ENCODE data around the gene GRB2.
"Not testable (repeated sequence)": the region's sequence is repeated elsewhere in the genome, so short reads cannot be mapped to it uniquely, and the experiment has no call there.

Gene GRB2

DNA sequence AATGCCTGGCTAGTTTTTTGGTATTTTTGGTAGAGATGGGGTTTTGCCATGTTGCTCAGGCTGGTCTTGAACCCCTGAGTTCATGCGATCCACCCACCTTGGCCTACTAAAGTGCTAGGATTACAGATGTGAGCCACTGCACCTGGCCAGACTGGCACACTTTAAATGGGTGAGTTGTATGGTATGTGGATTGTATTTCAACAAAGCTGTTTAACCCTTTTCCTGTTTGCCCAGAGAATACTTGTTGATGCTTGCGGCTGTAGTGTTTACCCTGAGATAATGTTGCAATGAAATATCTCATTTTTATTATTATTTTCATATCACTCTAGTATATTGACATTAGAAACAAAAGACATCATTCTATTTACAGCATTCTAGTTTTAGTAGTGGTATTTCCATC lies 33.8 kb upstream of the GRB2 start:
- Histone ChIP-seq H3K27me3 (ENCODE audit: control insufficient read depth in 5 of 5, insufficient read depth in 4 of 5, low read length in 5 of 5) (no peaks in the 10 kb centered on the region), H3K36me3 (ENCODE audit: control insufficient read depth in 5 of 5, insufficient read depth in 5 of 5, low read length in 5 of 5) (no peaks in the 10 kb centered on the region), H3K4me1 (ENCODE audit: control insufficient read depth in 5 of 5, insufficient read depth in 5 of 5, low read length in 5 of 5) (peaks cover 2 to 21% (median 8%) of the 10 kb centered on the region in 5 donors), H3K9ac (ENCODE audit: low read length in 5 of 5) (no peak overlapping the region), H3K27ac (ENCODE audit: low read depth, low read length) (no peak overlapping the region), H3K4me3 (ENCODE audit: low read depth in 1 of 5, low read length in 5 of 5) (no peak overlapping the region), H3K9me3 (ENCODE audit: control insufficient read depth in 5 of 5, low read length in 5 of 5) (no peaks in the 10 kb centered on the region)

DNA sequence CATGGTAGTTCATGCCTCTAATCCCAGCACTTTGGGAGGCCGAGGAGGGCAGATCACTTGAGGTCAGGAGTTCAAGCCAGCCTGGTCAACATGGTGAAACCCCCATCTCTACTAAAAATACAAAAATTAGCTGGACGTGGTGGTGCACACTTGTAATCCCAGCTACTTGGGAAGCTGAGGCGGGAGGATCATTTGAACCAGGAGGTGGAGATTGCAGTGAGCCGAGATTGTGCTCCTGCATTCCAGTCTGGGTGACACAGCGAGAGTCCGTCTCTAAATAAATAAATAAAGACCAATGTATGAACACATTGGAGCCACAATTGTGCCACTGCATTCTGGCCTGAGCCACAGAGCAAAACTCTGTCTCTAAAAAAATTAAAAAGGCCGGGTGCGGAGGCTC lies 31.9 kb upstream of the GRB2 start:
- H3K4me1 ChIP-seq (ENCODE audit: control insufficient read depth in 5 of 5, insufficient read depth in 5 of 5, low read length in 5 of 5) = peaks cover 2 to 15% (median 8%) of the 10 kb centered on the region in 5 donors
- H3K27ac ChIP-seq (ENCODE audit: low read depth, low read length); H3K9me3 ChIP-seq (ENCODE audit: control insufficient read depth in 5 of 5, low read length in 5 of 5); H3K9ac ChIP-seq (ENCODE audit: low read length in 5 of 5); H3K27me3 ChIP-seq (ENCODE audit: control insufficient read depth in 5 of 5, insufficient read depth in 4 of 5, low read length in 5 of 5); H3K4me3 ChIP-seq (ENCODE audit: low read depth in 1 of 5, low read length in 5 of 5); H3K36me3 ChIP-seq (ENCODE audit: control insufficient read depth in 5 of 5, insufficient read depth in 5 of 5, low read length in 5 of 5): not testable (repeated sequence)

DNA sequence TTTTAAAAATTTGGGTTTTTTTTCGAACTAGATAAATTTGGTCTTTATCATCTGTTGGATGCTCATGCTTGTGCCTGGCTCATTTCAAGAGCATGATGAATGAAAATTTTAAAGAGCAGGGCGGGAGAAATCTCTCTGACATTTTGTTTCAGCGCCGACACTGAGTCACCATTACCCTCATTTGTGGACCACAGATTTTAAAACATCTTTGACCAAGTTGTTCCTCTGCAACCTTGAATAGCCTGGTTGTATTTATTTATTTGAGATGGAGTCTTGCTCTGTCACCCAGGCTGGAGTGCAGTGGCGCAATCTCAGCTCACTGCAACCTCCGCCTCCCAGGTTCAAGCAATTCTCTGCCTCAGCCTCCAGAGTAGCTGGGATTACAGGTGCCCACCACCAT lies 29.0 kb upstream of the GRB2 start:
- H3K9ac ChIP-seq (ENCODE audit: low read length in 5 of 5) = not testable (repeated sequence)

DNA sequence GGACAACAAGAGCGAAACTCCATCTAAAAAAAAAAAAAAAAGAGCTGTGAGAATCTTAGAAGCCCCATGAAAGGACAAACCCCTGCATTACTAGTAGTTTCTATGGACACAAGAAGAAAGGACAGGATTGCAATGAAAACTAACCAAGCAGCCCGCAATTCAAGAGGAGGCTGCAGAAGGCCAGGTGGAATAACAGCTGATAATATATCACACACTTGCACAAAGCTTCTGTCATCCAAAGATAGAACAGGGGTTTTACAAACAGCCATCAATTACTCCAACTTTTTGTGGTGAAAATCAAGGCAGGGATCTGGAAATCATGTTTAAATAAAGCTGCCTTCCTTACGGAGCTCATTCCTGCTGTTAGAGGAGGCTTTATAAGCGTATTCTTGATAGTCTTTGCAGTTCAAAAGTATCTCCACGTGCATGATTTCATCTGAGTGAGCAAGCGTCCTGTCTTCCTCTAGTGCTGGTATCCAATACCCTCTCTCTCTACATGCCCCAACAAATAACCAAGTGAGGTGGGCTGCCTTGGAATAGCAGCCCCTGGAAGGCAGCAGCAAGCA lies 27.8 kb upstream of the GRB2 start:
- peaks cover 0 to 15% (median 8%) of the 10 kb centered on the region in 5 donors for H3K4me1 ChIP-seq (ENCODE audit: control insufficient read depth in 5 of 5, insufficient read depth in 5 of 5, low read length in 5 of 5)
- H3K27me3 ChIP-seq (ENCODE audit: control insufficient read depth in 5 of 5, insufficient read depth in 4 of 5, low read length in 5 of 5) = peaks cover 0 to 3% (median 0%) of the 10 kb centered on the region in 5 donors
- no peak overlapping the region for H3K4me3 ChIP-seq (ENCODE audit: low read depth in 1 of 5, low read length in 5 of 5)
- no peak overlapping the region for H3K27ac ChIP-seq (ENCODE audit: low read depth, low read length)
- no peak overlapping the region for H3K9ac ChIP-seq (ENCODE audit: low read length in 5 of 5)
- H3K9me3 ChIP-seq (ENCODE audit: control insufficient read depth in 5 of 5, low read length in 5 of 5) = no peaks in the 10 kb centered on the region
- no peaks in the 10 kb centered on the region for H3K36me3 ChIP-seq (ENCODE audit: control insufficient read depth in 5 of 5, insufficient read depth in 5 of 5, low read length in 5 of 5)

More for the DNA sequence above, 29.0 kb upstream of the GRB2 start:
- H3K9me3 ChIP-seq (ENCODE audit: control insufficient read depth in 5 of 5, low read length in 5 of 5); H3K27me3 ChIP-seq (ENCODE audit: control insufficient read depth in 5 of 5, insufficient read depth in 4 of 5, low read length in 5 of 5); H3K27ac ChIP-seq (ENCODE audit: low read depth, low read length); H3K4me3 ChIP-seq (ENCODE audit: low read depth in 1 of 5, low read length in 5 of 5); H3K36me3 ChIP-seq (ENCODE audit: control insufficient read depth in 5 of 5, insufficient read depth in 5 of 5, low read length in 5 of 5): not testable (repeated sequence)
- peaks cover 0 to 11% (median 5%) of the 10 kb centered on the region in 5 donors for H3K4me1 ChIP-seq (ENCODE audit: control insufficient read depth in 5 of 5, insufficient read depth in 5 of 5, low read length in 5 of 5)

DNA sequence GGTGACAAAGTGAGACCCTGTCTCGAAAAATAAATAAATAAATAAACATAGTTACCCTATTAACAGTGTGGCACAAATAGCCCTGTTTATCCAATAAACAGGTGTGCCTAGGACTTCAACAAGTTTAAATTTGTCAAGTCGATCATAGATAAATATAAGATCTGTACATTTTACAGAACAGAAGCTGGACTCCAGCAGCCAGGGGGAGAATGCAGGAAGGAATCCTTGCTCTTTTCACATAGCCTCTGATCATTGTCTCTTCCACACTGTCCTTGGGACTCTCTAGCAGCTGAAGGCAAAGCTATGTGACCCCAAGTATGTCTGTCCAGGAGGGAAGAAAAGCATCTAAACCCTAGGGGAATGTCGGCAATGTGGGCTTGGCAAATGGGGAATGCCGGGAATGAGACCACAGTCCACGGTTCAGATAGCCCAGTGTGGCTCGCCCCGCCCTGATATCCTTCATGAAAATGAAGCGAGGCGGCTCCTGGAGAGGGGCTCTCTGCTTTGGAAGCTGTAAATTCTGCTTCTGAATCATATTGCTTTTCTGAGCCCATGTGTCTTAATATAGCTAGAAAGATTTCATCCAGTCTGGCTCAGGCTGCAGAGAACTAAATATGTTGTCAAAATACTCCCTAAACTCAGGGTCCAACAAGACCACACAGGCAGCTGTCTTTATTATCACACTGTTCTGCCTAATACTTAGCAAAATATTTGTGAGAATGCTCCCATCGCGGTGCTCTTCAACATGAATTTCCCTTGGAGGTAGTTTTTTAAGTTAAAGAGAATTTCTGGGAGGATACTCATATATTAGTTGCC lies 24.9 kb upstream of the GRB2 start:
- Histone ChIP-seq H3K4me3 (ENCODE audit: low read depth in 1 of 5, low read length in 5 of 5) (no peak overlapping the region), H3K27ac (ENCODE audit: low read depth, low read length) (no peak overlapping the region), H3K9me3 (ENCODE audit: control insufficient read depth in 5 of 5, low read length in 5 of 5) (no peaks in the 10 kb centered on the region), H3K4me1 (ENCODE audit: control insufficient read depth in 5 of 5, insufficient read depth in 5 of 5, low read length in 5 of 5) (peaks cover 0 to 10% (median 9%) of the 10 kb centered on the region in 5 donors), H3K27me3 (ENCODE audit: control insufficient read depth in 5 of 5, insufficient read depth in 4 of 5, low read length in 5 of 5) (peaks cover 0 to 3% (median 0%) of the 10 kb centered on the region in 5 donors), H3K36me3 (ENCODE audit: control insufficient read depth in 5 of 5, insufficient read depth in 5 of 5, low read length in 5 of 5) (no peaks in the 10 kb centered on the region), H3K9ac (ENCODE audit: low read length in 5 of 5) (peak overlapping the region in 1 of 5 donors; percentile 4)

DNA sequence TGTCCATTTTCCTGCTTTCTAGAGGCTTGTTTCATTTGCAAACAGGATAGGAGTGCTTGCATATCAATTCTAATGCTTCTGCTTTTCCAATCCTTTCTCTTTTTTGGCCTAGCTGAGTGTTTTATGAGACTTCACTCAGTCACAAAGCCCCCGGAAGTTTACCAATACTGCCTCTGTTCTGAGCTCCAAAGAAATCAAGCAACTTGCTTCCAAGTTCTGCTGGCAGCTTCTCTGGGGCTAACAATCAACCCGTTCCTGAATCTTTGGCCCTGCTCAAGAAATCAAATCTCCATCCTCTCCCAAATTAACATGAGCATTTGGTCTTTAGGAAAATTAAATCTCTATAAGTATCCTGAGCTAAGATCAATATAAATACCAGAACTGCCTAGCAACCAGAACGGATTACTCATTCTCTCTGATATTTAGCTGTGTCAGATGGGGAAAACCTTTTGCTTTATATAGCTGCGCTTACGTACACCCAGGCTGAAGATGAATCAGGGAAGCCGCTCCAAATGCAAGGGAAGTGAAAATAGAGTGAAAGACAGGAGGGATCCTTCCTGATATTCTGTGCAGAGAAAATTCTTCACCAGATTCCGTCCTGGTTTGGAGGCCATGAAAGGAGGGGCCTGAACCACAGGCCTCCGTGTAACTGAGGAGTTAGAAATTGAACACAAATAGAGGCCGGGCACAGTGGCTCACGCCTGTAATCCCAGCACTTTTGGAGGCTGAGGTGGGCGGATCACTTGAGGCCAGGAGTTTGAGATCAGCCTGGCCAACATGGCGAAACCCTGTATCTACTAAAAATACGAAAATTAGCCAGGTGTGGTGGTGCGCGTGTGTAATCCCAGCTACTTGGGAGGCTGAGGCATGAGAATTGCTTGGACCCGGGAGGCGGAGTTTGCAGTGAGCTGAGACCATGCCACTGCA lies 23.3 kb upstream of the GRB2 start:
- no peaks in the 10 kb centered on the region for H3K9me3 ChIP-seq (ENCODE audit: control insufficient read depth in 5 of 5, low read length in 5 of 5)
- H3K36me3 ChIP-seq (ENCODE audit: control insufficient read depth in 5 of 5, insufficient read depth in 5 of 5, low read length in 5 of 5) = no peaks in the 10 kb centered on the region
- H3K4me1 ChIP-seq (ENCODE audit: control insufficient read depth in 5 of 5, insufficient read depth in 5 of 5, low read length in 5 of 5) = peaks cover 0 to 10% (median 9%) of the 10 kb centered on the region in 5 donors
- H3K27me3 ChIP-seq (ENCODE audit: control insufficient read depth in 5 of 5, insufficient read depth in 4 of 5, low read length in 5 of 5) = peaks cover 0 to 3% (median 0%) of the 10 kb centered on the region in 5 donors
- no peak overlapping the region for H3K4me3 ChIP-seq (ENCODE audit: low read depth in 1 of 5, low read length in 5 of 5)
- H3K27ac ChIP-seq (ENCODE audit: low read depth, low read length) = no peak overlapping the region
- H3K9ac ChIP-seq (ENCODE audit: low read length in 5 of 5) = no peak overlapping the region

DNA sequence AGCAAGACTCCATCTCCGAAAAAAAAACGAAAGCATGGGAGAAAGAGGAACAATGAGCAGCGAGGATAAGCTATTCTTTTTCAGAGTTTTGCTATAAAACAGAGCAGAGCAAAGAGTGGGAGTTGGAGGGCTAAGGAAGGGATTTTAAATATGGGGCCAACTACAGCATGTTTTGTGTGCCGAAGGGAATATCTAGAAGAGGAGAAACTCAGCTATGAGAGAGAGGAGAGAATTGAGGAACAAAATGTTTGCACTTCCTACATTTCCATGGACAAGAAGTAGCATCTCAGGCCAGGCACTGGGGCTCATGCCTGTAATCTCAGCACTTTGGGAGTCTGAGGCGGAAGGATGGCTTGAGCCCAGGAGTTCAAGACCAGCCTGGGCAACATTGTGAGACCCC lies 13.1 kb upstream of the GRB2 start:
- H3K27me3 ChIP-seq (ENCODE audit: control insufficient read depth in 5 of 5, insufficient read depth in 4 of 5, low read length in 5 of 5) = peaks cover 0 to 2% (median 0%) of the 10 kb centered on the region in 5 donors
- H3K27ac ChIP-seq (ENCODE audit: low read depth, low read length) = no peak overlapping the region
- no peaks in the 10 kb centered on the region for H3K9me3 ChIP-seq (ENCODE audit: control insufficient read depth in 5 of 5, low read length in 5 of 5)
- no peak overlapping the region for H3K4me3 ChIP-seq (ENCODE audit: low read depth in 1 of 5, low read length in 5 of 5)
- H3K36me3 ChIP-seq (ENCODE audit: control insufficient read depth in 5 of 5, insufficient read depth in 5 of 5, low read length in 5 of 5) = no peaks in the 10 kb centered on the region
- no peaks in the 10 kb centered on the region for H3K4me1 ChIP-seq (ENCODE audit: control insufficient read depth in 5 of 5, insufficient read depth in 5 of 5, low read length in 5 of 5)
- H3K9ac ChIP-seq (ENCODE audit: low read length in 5 of 5) = no peak overlapping the region

DNA sequence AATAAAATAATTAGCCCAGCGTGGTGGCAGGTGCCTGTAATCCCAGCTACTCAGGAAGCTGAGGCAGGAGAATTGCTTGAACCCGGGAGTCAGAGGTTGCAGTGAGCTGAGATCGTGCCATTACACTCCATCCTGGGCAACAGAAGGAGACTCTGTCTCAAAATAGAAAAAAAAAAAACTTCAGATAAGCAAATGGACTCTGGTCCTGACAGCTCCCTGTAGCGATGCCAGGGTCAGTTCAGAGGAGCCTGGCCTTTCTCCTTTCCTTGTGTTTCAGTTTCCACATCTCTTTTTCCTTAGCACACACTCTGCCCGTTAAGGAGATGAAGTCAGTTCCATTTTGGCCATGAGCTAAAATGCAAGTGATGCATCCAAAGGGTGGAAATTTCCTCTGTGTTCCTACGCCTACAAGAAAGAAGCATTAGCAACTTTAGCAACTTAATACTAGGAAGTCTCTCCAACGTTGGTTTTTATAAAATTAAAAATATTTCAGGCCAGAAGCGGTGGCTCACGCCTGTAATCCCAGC lies 11.6 kb upstream of the GRB2 start:
- H3K27ac ChIP-seq (ENCODE audit: low read depth, low read length) = no peak overlapping the region

DNA sequence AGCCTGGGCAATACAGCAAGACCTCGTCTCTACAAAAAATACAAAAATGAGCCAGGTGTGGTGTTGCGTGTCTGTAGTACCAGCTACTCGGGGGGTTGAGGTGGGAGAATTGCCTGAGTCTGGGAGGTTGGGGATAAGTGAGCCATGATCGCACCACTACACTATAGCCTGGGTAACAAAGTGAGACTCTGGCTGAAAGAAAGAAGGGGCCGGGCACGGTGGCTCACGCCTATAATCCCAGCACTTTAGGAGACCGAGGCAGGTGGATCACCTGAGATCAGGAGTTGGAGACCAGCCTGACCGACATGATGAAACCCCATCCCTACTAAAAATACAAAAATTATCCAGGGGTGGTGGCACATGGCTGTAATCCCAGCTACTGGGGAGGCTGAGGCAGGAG lies 10.5 kb upstream of the GRB2 start:
- H3K27ac ChIP-seq (ENCODE audit: low read depth, low read length) = no peak overlapping the region
- H3K4me1 ChIP-seq (ENCODE audit: control insufficient read depth in 5 of 5, insufficient read depth in 5 of 5, low read length in 5 of 5) = peaks cover 0 to 9% (median 3%) of the 10 kb centered on the region in 5 donors
- H3K4me3 ChIP-seq (ENCODE audit: low read depth in 1 of 5, low read length in 5 of 5) = no peak overlapping the region
- H3K9ac ChIP-seq (ENCODE audit: low read length in 5 of 5) = no peak overlapping the region
- H3K9me3 ChIP-seq (ENCODE audit: control insufficient read depth in 5 of 5, low read length in 5 of 5) = no peaks in the 10 kb centered on the region
- peaks cover 0 to 2% (median 0%) of the 10 kb centered on the region in 5 donors for H3K27me3 ChIP-seq (ENCODE audit: control insufficient read depth in 5 of 5, insufficient read depth in 4 of 5, low read length in 5 of 5)
- no peaks in the 10 kb centered on the region for H3K36me3 ChIP-seq (ENCODE audit: control insufficient read depth in 5 of 5, insufficient read depth in 5 of 5, low read length in 5 of 5)

More for the DNA sequence above, 11.6 kb upstream of the GRB2 start:
- Histone ChIP-seq H3K27me3 (ENCODE audit: control insufficient read depth in 5 of 5, insufficient read depth in 4 of 5, low read length in 5 of 5) (peaks cover 0 to 2% (median 0%) of the 10 kb centered on the region in 5 donors), H3K9ac (ENCODE audit: low read length in 5 of 5) (no peak overlapping the region), H3K36me3 (ENCODE audit: control insufficient read depth in 5 of 5, insufficient read depth in 5 of 5, low read length in 5 of 5) (no peaks in the 10 kb centered on the region), H3K9me3 (ENCODE audit: control insufficient read depth in 5 of 5, low read length in 5 of 5) (no peaks in the 10 kb centered on the region), H3K4me1 (ENCODE audit: control insufficient read depth in 5 of 5, insufficient read depth in 5 of 5, low read length in 5 of 5) (peaks cover 0 to 9% (median 3%) of the 10 kb centered on the region in 5 donors), H3K4me3 (ENCODE audit: low read depth in 1 of 5, low read length in 5 of 5) (no peak overlapping the region)
